ENCODE measurements around the gene HLA-DOB.

The HLA-DOB gene

DNA sequence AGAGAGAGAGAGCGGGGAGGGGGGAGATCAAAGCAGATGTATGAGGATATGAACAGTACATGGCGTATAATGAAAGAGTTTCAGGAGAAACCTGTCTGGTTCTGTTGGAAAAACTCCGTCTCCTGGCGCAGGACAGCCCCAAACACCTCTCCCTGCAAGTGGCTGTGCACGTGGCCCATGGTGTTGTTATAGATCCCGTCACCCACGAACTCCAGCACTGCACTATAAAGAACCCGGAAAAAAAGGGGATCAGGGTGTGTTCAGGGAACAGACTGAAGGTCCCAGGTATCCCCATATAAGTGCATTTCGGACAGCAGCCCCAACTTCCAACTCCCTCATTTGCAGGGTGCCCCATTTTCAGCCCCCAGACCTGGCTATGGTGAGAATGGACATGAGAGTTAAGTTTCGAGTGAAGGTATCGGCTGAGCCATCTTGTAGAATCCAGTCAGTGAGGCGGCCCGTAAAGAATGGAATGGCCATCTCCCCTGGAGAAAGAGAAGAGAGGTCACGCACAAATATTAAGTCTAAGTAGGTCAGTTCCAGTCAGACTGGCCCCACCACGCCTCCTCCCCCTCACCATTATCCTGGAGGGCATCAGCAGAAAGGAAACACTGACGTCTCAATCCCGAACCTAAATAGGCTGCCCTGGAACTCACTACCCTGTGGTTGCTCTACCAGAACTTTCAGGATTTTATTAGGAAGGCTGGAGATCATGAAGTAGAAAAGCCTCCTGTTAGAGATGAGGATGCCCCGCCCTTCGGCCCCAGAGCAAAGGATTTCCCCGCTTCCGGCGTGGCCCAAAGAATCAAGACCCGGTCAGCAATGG is 35.4 kb upstream of the HLA-DOB start:
- peak overlapping the region; percentile 97 for H3K4me2 ChIP-seq (ENCODE audit: low read length)
- peaks cover 5% of the 10 kb centered on the region; the same call in 1 of the 2 replicates for H4K20me1 ChIP-seq (ENCODE audit: insufficient read depth, low read length)
- TF ChIP-seq, protein P1, sequence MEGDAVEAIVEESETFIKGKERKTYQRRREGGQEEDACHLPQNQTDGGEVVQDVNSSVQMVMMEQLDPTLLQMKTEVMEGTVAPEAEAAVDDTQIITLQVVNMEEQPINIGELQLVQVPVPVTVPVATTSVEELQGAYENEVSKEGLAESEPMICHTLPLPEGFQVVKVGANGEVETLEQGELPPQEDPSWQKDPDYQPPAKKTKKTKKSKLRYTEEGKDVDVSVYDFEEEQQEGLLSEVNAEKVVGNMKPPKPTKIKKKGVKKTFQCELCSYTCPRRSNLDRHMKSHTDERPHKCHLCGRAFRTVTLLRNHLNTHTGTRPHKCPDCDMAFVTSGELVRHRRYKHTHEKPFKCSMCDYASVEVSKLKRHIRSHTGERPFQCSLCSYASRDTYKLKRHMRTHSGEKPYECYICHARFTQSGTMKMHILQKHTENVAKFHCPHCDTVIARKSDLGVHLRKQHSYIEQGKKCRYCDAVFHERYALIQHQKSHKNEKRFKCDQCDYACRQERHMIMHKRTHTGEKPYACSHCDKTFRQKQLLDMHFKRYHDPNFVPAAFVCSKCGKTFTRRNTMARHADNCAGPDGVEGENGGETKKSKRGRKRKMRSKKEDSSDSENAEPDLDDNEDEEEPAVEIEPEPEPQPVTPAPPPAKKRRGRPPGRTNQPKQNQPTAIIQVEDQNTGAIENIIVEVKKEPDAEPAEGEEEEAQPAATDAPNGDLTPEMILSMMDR (IDR thresholded peaks at IDR 0.05; ENCODE audit: low read depth, low read length) = no peak
- TF ChIP-seq EZH2phosphoT487 (IDR thresholded peaks at IDR 0.05; ENCODE audit: low read depth) = no peak
- H3K27ac ChIP-seq (ENCODE audit: low read length) = peak overlapping the region; percentile 94
- H3K79me2 ChIP-seq (ENCODE audit: low read length) = peaks cover 45% of the 10 kb centered on the region
- H3K9ac ChIP-seq (ENCODE audit: low read length) = peak overlapping the region; percentile 99
- no peaks in the 10 kb centered on the region for H3K9me3 ChIP-seq (ENCODE audit: insufficient read depth, low read length)
- H3K27me3 ChIP-seq (ENCODE audit: low read depth, low read length) = no peaks in the 10 kb centered on the region
- peaks cover 15% of the 10 kb centered on the region for H3K4me1 ChIP-seq (ENCODE audit: low read length)
- peaks cover 52% of the 10 kb centered on the region for H3K36me3 ChIP-seq (replicated peaks; ENCODE audit: low read depth, low read length)
- H2AFZ ChIP-seq (ENCODE audit: low read depth, low read length) = no peak overlapping the region
- H3K4me3 ChIP-seq (ENCODE audit: low read length) = peak overlapping the region; percentile 98

DNA sequence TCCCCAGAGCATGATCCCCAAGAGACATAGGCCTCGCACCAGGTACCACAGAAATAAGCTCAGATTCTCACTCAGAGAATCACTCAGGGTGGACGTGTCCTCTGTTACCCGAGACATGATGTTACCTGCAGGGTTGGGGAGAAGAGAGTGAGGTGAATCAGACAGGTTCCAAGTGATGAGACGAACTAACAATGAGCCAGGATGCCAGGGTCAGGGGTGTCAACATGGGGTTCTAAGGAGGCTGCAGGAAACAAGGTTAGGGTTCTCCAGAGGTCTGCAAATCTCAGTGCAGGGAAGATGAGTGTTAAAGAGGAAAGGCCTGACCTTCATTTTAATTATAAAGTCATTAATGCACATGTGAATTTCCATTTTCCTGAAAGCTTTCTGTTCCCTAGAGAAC is 34.2 kb upstream of the HLA-DOB start:
- Histone ChIP-seq H3K4me1 (ENCODE audit: low read length) (peaks cover 19% of the 10 kb centered on the region), H3K79me2 (ENCODE audit: low read length) (peaks cover 42% of the 10 kb centered on the region), H2AFZ (ENCODE audit: low read depth, low read length) (no peak overlapping the region), H3K4me3 (ENCODE audit: low read length) (no peak overlapping the region), H3K27me3 (ENCODE audit: low read depth, low read length) (no peaks in the 10 kb centered on the region), H3K36me3 (replicated peaks; ENCODE audit: low read depth, low read length) (peaks cover 52% of the 10 kb centered on the region), H3K27ac (ENCODE audit: low read length) (no peak overlapping the region), H3K4me2 (ENCODE audit: low read length) (no peak overlapping the region), H4K20me1 (ENCODE audit: insufficient read depth, low read length) (peaks cover 5% of the 10 kb centered on the region; the same call in 1 of the 2 replicates), H3K9ac (ENCODE audit: low read length) (no peak overlapping the region), H3K9me3 (ENCODE audit: insufficient read depth, low read length) (no peaks in the 10 kb centered on the region)
- no peak for TF ChIP-seq EZH2phosphoT487 (IDR thresholded peaks at IDR 0.05; ENCODE audit: low read depth)
- TF ChIP-seq, protein P1 (IDR thresholded peaks at IDR 0.05; ENCODE audit: low read depth, low read length) = no peak

DNA sequence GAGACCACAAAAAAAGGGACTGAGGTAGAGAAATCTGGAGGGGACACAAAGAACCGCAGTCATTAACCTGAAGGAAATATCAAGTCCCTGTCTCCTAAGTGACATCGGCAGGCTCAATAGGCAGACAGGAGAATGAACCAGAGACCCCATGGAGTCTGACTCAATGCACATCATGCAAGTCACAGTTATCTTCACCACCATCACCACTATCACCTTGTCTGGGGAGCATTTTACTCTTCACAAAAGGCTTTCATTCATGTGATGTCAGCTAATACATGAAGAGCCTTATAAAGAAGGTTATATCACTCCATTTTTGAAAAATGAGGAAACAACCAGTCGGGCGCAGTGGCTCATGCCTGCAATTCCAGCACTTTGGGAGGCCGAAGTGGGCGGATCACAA is 32.3 kb upstream of the HLA-DOB start:
- H4K20me1 ChIP-seq (ENCODE audit: insufficient read depth, low read length) = peaks cover 5% of the 10 kb centered on the region; the same call in 1 of the 2 replicates
- H2AFZ ChIP-seq (ENCODE audit: low read depth, low read length) = no peak overlapping the region
- no peak for TF ChIP-seq EZH2phosphoT487 (IDR thresholded peaks at IDR 0.05; ENCODE audit: low read depth)
- TF ChIP-seq, protein P1 (IDR thresholded peaks at IDR 0.05; ENCODE audit: low read depth, low read length) = no peak
- H3K4me1 ChIP-seq (ENCODE audit: low read length) = peaks cover 24% of the 10 kb centered on the region
- no peak overlapping the region for H3K27ac ChIP-seq (ENCODE audit: low read length)
- no peak overlapping the region for H3K9ac ChIP-seq (ENCODE audit: low read length)
- H3K4me2 ChIP-seq (ENCODE audit: low read length) = no peak overlapping the region
- peaks cover 30% of the 10 kb centered on the region for H3K79me2 ChIP-seq (ENCODE audit: low read length)
- no peaks in the 10 kb centered on the region for H3K9me3 ChIP-seq (ENCODE audit: insufficient read depth, low read length)
- H3K27me3 ChIP-seq (ENCODE audit: low read depth, low read length) = no peaks in the 10 kb centered on the region
- H3K4me3 ChIP-seq (ENCODE audit: low read length) = no peak overlapping the region
- peaks cover 58% of the 10 kb centered on the region for H3K36me3 ChIP-seq (replicated peaks; ENCODE audit: low read depth, low read length)

DNA sequence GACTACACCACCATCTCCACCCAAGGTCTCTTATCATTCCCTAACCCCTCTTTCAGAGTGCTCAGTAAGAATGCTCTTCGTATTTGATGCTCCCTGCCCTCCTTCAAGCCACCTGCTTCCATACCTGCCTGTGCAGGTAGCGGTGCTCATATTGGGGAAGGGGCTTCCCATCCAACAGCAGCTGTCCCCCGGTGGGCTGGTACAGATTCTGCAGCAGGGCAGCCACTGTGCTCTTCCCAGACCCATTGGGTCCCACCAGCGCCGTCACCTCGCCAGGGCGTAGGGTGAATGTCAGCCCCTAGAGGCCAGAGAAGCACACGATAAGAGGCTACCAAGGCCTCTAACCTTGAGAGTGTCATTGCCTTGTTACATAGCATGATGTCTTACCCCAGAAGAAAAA is 31.0 kb upstream of the HLA-DOB start:
- Histone ChIP-seq H3K9me3 (ENCODE audit: insufficient read depth, low read length) (no peaks in the 10 kb centered on the region), H2AFZ (ENCODE audit: low read depth, low read length) (no peak overlapping the region), H3K4me2 (ENCODE audit: low read length) (no peak overlapping the region), H3K36me3 (replicated peaks; ENCODE audit: low read depth, low read length) (peaks cover 60% of the 10 kb centered on the region), H3K27ac (ENCODE audit: low read length) (no peak overlapping the region), H3K4me1 (ENCODE audit: low read length) (peaks cover 29% of the 10 kb centered on the region), H3K79me2 (ENCODE audit: low read length) (peaks cover 35% of the 10 kb centered on the region), H3K9ac (ENCODE audit: low read length) (no peak overlapping the region), H4K20me1 (ENCODE audit: insufficient read depth, low read length) (peaks cover 5% of the 10 kb centered on the region; the same call in 1 of the 2 replicates), H3K27me3 (ENCODE audit: low read depth, low read length) (no peaks in the 10 kb centered on the region), H3K4me3 (ENCODE audit: low read length) (no peak overlapping the region)
- no peak for TF ChIP-seq EZH2phosphoT487 (IDR thresholded peaks at IDR 0.05; ENCODE audit: low read depth)
- TF ChIP-seq, protein P1 (IDR thresholded peaks at IDR 0.05; ENCODE audit: low read depth, low read length) = no peak
